Measurements from ENCODE around the gene PIK3IP1. TPM values are rescaled to one million over a fixed set of nuclear protein-coding genes. Genes with fewer than 3 reads are reported as not detected.

The PIK3IP1 gene
- total and polyA plus RNA-seq, 2 donors (not counting 3 experiments of a cell fraction or from before 2014, with no cell fraction given) = 7.7 to 13.2 TPM

GRCh38 chr22:31248965-31249958, 43.0 kb downstream of the PIK3IP1 start:
- Histone ChIP-seq H3K9me3 (replicated peaks; ENCODE audit: control insufficient read depth, insufficient read depth, low read length) (no peaks in the 10 kb centered on the region), H3K4me1 (ENCODE audit: control insufficient read depth, extremely low read depth, insufficient read depth, low read length) (peaks cover 20% of the 10 kb centered on the region), H3K79me2 (ENCODE audit: control insufficient read depth, insufficient read depth, low read length) (peaks cover 53% of the 10 kb centered on the region), H2AFZ (ENCODE audit: low read depth, low read length) (no peak overlapping the region), H3K9me1 (replicated peaks; ENCODE audit: control insufficient read depth, extremely low read depth, insufficient read depth, low read length) (no peaks in the 10 kb centered on the region), H3K27me3 (ENCODE audit: control insufficient read depth in 2 of 2, insufficient read depth in 2 of 2, low read length in 2 of 2) (no peaks in the 10 kb centered on the region), H4K20me1 (replicated peaks; ENCODE audit: control insufficient read depth, extremely low read depth, insufficient read depth, low read length) (no peaks in the 10 kb centered on the region), H3K4me2 (ENCODE audit: insufficient read depth, low read length) (no peak overlapping the region), H3K9ac (replicated peaks; ENCODE audit: extremely low read depth, insufficient read depth, low read length) (no peak overlapping the region), H3K36me3 (ENCODE audit: control insufficient read depth in 2 of 2, extremely low read depth in 1 of 2, insufficient read depth in 2 of 2, low read length in 2 of 2) (peaks cover 4% of the 10 kb centered on the region in 2 experiments), H3K27ac (ENCODE audit: insufficient read depth, low read depth, low read length) (no peak overlapping the region), H3K4me3 (replicated peaks in 1 of 3; ENCODE audit: insufficient read depth in 1 of 3, low read depth in 1 of 3, low read length in 3 of 3) (no peak overlapping the region)
- ChIA-PET POLR2A (interaction anchor here (0.5 kb wide), 1 partner anchor 157 kb away, joined by 4 read pairs; no protein-coding TSS in a partner anchor), CTCF (interaction anchor here (1.5 to 14.3 kb wide), 2 partner anchors 13 to 23 kb away, joined by 6 to 169 read pairs; no protein-coding TSS in a partner anchor)
- FAIRE-seq (no peak), DNase-seq (ENCODE audit: low read depth, low spot score) (no peak)
- TF ChIP-seq EZH2 (IDR thresholded peaks at IDR 0.05; ENCODE audit: borderline replicate concordance, low read depth, low read length, severe bottlenecking) (no peak), GATA2 (IDR thresholded peaks at IDR 0.05; ENCODE audit: insufficient read depth, insufficient read length, low read depth, low read length) (no peak), MYC (IDR thresholded peaks at IDR 0.05; ENCODE audit: low read depth, low read length) (no peak), MAX (IDR thresholded peaks at IDR 0.05; ENCODE audit: insufficient read depth, insufficient read length) (no peak), JUN (IDR thresholded peaks at IDR 0.05; ENCODE audit: borderline replicate concordance, insufficient read depth, insufficient read length, low read depth) (no peak)
- intact Hi-C loops (cut with micrococcal nuclease) (no loop called here), dilution Hi-C loops (cut with MboI; ENCODE audit: extremely low pct_ligation_motif_present, low sequenced_read_pairs) (no loop called here)
- no TSS peak for BruUV-seq (replicated peaks)
